HEK293T (cell line): ENCODE data around the gene RCL1.

ENCODE experiments used
- BHLHE40 ChIP-seq: fragments of 450-650 bp; IDR thresholded peaks from 2 replicates; pipeline ENCODE4 v1.6.1; 2016; ENCODE audit warnings: mild to moderate bottlenecking, moderate library complexity, borderline replicate concordance
- ELF4 ChIP-seq: fragments of 450-650 bp; IDR thresholded peaks from 2 replicates; pipeline ENCODE4 v1.6.1; 2017; ENCODE audit warnings: antibody characterized with exemption
- FOXA1 ChIP-seq: fragments of 450-650 bp; IDR thresholded peaks from 2 replicates; pipeline ENCODE4 v1.6.1; 2016; ENCODE audit warnings: mild to moderate bottlenecking
- FOXK2 ChIP-seq: fragments of 450-650 bp; IDR thresholded peaks from 2 replicates; pipeline ENCODE4 v1.6.1; 2016; ENCODE audit warnings: mild to moderate bottlenecking
- FOXM1 ChIP-seq: fragments of 450-650 bp; IDR thresholded peaks from 2 replicates; pipeline ENCODE4 v1.6.1; 2017; ENCODE audit warnings: mild to moderate bottlenecking, borderline replicate concordance
- LEF1 ChIP-seq: fragments of 450-650 bp; IDR thresholded peaks from 2 replicates; pipeline ENCODE4 v1.6.1; 2017; ENCODE audit warnings: mild to moderate bottlenecking, borderline replicate concordance
- NFRKB ChIP-seq: fragments of 450-650 bp; IDR thresholded peaks from 2 replicates; pipeline ENCODE4 v1.6.1; 2016; ENCODE audit warnings: mild to moderate bottlenecking, moderate library complexity
- SP1 ChIP-seq: fragments of 450-650 bp; IDR thresholded peaks from 2 replicates; pipeline ENCODE4 v1.6.1; 2017
- SUZ12 ChIP-seq: fragments of 450-650 bp; IDR thresholded peaks from 2 replicates; pipeline ENCODE4 v1.6.1; 2016; ENCODE audit warnings: mild to moderate bottlenecking
- TARDBP ChIP-seq: fragments of 450-650 bp; IDR thresholded peaks from 2 replicates; pipeline ENCODE4 v1.6.1; 2016
- ZNF384 ChIP-seq: fragments of 450-650 bp; IDR thresholded peaks from 2 replicates; pipeline ENCODE4 v1.6.1; 2016

- TF ChIP-seq BHLHE40, result no peak
- TF ChIP-seq FOXK2, result no peak
- TF ChIP-seq FOXM1, result no peak
- no peak for TF ChIP-seq SP1
- no peak for TF ChIP-seq NFRKB
- TF ChIP-seq LEF1, result no peak
- TF ChIP-seq SUZ12, result no peak
- no peak for TF ChIP-seq FOXA1
- no peak for TF ChIP-seq ZNF384
- no peak for TF ChIP-seq TARDBP
- no peak for TF ChIP-seq ELF4
Observed at GRCh38 chr9:4886698-4887097, 94.0 kb downstream of the RCL1 start.
